GM12878 (cell line): ENCODE measurements around the gene NPDC1. TPM values are rescaled to one million over a fixed set of nuclear protein-coding genes. Genes with fewer than 3 reads are reported as not detected.

Experiments
- ATAC-seq: fragments of 200-7000 bp; cut with Tn5 transposase; 3 replicates; pipeline ENCODE4 v1.9.1; 2020; ENCODE audit warnings: mild to moderate bottlenecking, moderate library complexity
- BruUV-seq: library from RNA; stranded (reverse); fragments of 400-500 nt; replicated peaks from 2 replicates; lab custom pipeline; 2021; lab: Mats Ljungman, UMichigan
- CTCF ChIA-PET: fragments of 300-600 bp; sonication (Branson Sonifier 250); formaldehyde crosslinking; extraction: SDS; loops from one replicate; lab custom pipeline; 2021; ENCODE audit warnings: inconsistent platforms; lab: Yijun Ruan, JAX
- POLR2A ChIA-PET: fragments of 350-600 bp; formaldehyde crosslinking; extraction: SDS; loops from one replicate; lab custom pipeline; 2021; ENCODE audit warnings: inconsistent platforms; lab: Charles Lee
- RAD21 ChIA-PET: fragments of 300-600 bp; sonication (Branson Sonifier 250); formaldehyde crosslinking; loops from one replicate; lab custom pipeline; 2023; ENCODE audit warnings: antibody characterized with exemption; ENCODE audit not compliant: unreplicated experiment; lab: Charles Lee
- SMC1A ChIA-PET: fragments of 300-600 bp; sonication (Branson Sonifier 250); formaldehyde crosslinking; loops from one replicate; lab custom pipeline; 2023; ENCODE audit not compliant: unreplicated experiment, uncharacterized antibody; lab: Charles Lee
- DNase-seq: peaks from one replicate; pipeline ENCODE4 v3.0.0-alpha.2; 2011; ENCODE audit warnings: low read depth, low spot score
- FAIRE-seq: peaks from 3 replicates; lab custom pipeline; 2011; peaks lifted over from hg19 to GRCh38; lab: Jason Lieb, UNC
- H2AFZ ChIP-seq: 2 replicates; pipeline ENCODE4 v1.6.0; 2011; ENCODE audit warnings: low read depth, low read length, control low read depth; ENCODE audit not compliant: control insufficient read depth
- H3K27ac ChIP-seq: 2 replicates; pipeline ENCODE4 v1.5.1; 2011; ENCODE audit warnings: control low read depth; ENCODE audit not compliant: control insufficient read depth, insufficient read depth
- H3K27me3 ChIP-seq, 2 experiments: replicated peaks in 1 of 2; 2 replicates each; pipeline versions ENCODE4 v1.6.0 to v1.6.1; 2011; ENCODE audit warnings: low read length in 1 of 2; ENCODE audit not compliant: control insufficient read depth in 2 of 2, insufficient read depth in 2 of 2
- H3K36me3 ChIP-seq, 2 experiments: 2 replicates each; pipeline ENCODE4 v1.5.1; 2011; ENCODE audit warnings: low read length in 1 of 2; ENCODE audit not compliant: control insufficient read depth in 2 of 2, insufficient read depth in 2 of 2
- H3K4me1 ChIP-seq: 2 replicates; pipeline ENCODE4 v1.6.1; 2011; ENCODE audit warnings: mild to moderate bottlenecking, low read length, moderate library complexity, mixed read lengths; ENCODE audit not compliant: control insufficient read depth, insufficient read depth
- H3K4me2 ChIP-seq: 2 replicates; pipeline ENCODE4 v1.6.0; 2011; ENCODE audit warnings: control low read depth; ENCODE audit not compliant: control insufficient read depth, insufficient read depth
- H3K4me3 ChIP-seq: fragments of 200-600 bp; sonication (generic); 2 replicates; pipeline ENCODE4 v1.5.1; 2016
- H3K79me2 ChIP-seq: 2 replicates; pipeline ENCODE4 v1.6.0; 2011; ENCODE audit warnings: low read length; ENCODE audit not compliant: control insufficient read depth, insufficient read depth
- H3K9ac ChIP-seq: 2 replicates; pipeline ENCODE4 v1.8.0; 2011; ENCODE audit warnings: low read length, control low read depth, mixed read lengths; ENCODE audit not compliant: control insufficient read depth, insufficient read depth
- H3K9me3 ChIP-seq: replicated peaks from 3 replicates; pipeline ENCODE4 v1.5.1; 2011; ENCODE audit warnings: mild to moderate bottlenecking, low read length; ENCODE audit not compliant: control insufficient read depth, insufficient read depth
- H4K20me1 ChIP-seq: 2 replicates; pipeline ENCODE4 v1.6.0; 2011; ENCODE audit not compliant: control insufficient read depth, insufficient read depth
- CHD2 ChIP-seq: IDR thresholded peaks from 2 replicates; pipeline ENCODE4 v1.6.1; 2011; ENCODE audit warnings: low read depth, low read length, improper control_type of control experiment, borderline replicate concordance
- FOXK2 ChIP-seq: fragments of 450-650 bp; IDR thresholded peaks from 2 replicates; pipeline ENCODE4 v1.6.1; 2017; ENCODE audit warnings: mild to moderate bottlenecking, moderate library complexity
- MEF2A ChIP-seq: IDR thresholded peaks from 2 replicates; pipeline ENCODE4 v1.6.1; 2011; ENCODE audit warnings: low read depth, mild to moderate bottlenecking, low read length, moderate library complexity; ENCODE audit not compliant: insufficient read depth
- MTA3 ChIP-seq: IDR thresholded peaks from 2 replicates; pipeline ENCODE4 v1.6.1; 2012; ENCODE audit warnings: low read length, inconsistent platforms, borderline replicate concordance
- NR2F1 ChIP-seq: fragments of 450-650 bp; conservative IDR thresholded peaks from 2 replicates; pipeline ENCODE4 v1.6.1; 2017; ENCODE audit warnings: mild to moderate bottlenecking
- RAD21 ChIP-seq: IDR thresholded peaks from 2 replicates; pipeline ENCODE4 v1.6.1; 2011; ENCODE audit warnings: mild to moderate bottlenecking, low read depth, low read length, moderate library complexity; ENCODE audit not compliant: insufficient read depth
- SIX5 ChIP-seq: IDR thresholded peaks from 2 replicates; pipeline ENCODE4 v1.6.1; 2011; ENCODE audit warnings: mild to moderate bottlenecking, low read depth, low read length, moderate library complexity; ENCODE audit not compliant: severe bottlenecking
- SMC3 ChIP-seq: IDR thresholded peaks from 2 replicates; pipeline ENCODE4 v1.6.1; 2011; ENCODE audit warnings: low read length, improper control_type of control experiment, borderline replicate concordance
- TARDBP ChIP-seq: IDR thresholded peaks from 2 replicates; pipeline ENCODE4 v1.6.1; 2016; ENCODE audit warnings: borderline replicate concordance
- TCF12 ChIP-seq: IDR thresholded peaks from 2 replicates; pipeline ENCODE4 v1.6.1; 2011; ENCODE audit warnings: low read depth, mild to moderate bottlenecking, low read length
- WRNIP1 ChIP-seq: IDR thresholded peaks from 2 replicates; pipeline ENCODE4 v1.6.1; 2011; ENCODE audit warnings: low read depth, low read length, improper control_type of control experiment, borderline replicate concordance
- YY1 ChIP-seq: IDR thresholded peaks from 2 replicates; pipeline ENCODE4 v1.6.1; 2011; ENCODE audit warnings: low read depth, mild to moderate bottlenecking, low read length
- ZNF217 ChIP-seq: fragments of 450-650 bp; IDR thresholded peaks from 2 replicates; pipeline ENCODE4 v1.6.1; 2017; ENCODE audit warnings: antibody characterized with exemption, mild to moderate bottlenecking
- WGBS: methylation state at CpG from one replicate; pipeline ENCODE4 v1.1.6; 2016; ENCODE audit warnings: low lambda C conversion rate; ENCODE audit not compliant: insufficient replicate concordance, insufficient coverage; ENCODE audit errors: missing lambda C conversion rate; 5-methylcytosine and 5-hydroxymethylcytosine counted together
- in situ Hi-C: fragments of 300-500 bp; cut with MboI; formaldehyde crosslinking; loops from 9 replicates; pipeline ENCODE4 v1.14.3; 2018; ENCODE audit warnings: mixed read lengths
- intact Hi-C: fragments of 100-400 bp; cut with micrococcal nuclease; formaldehyde crosslinking; loops from one replicate; pipeline ENCODE4 v1.14.2; 2022; ENCODE audit not compliant: unreplicated experiment
- polyA plus RNA-seq, 11 experiments: library from polyadenylated mRNA; depleted of rRNA in 4 of 11; unstranded in 6 of 11; stranded (reverse) in 5 of 11; fragments of >200 nt; fragmentation: Nextera tagmentation in 4 of 11; fragmentation: Illumina TruSeq in 1 of 11; extraction: Ambion mirVana in 4 of 11; extraction: Trizol in 1 of 11; gene quantifications; 1 replicate in 1 of 11; 2 replicates in 10 of 11; pipeline versions ENCODE4 v1.2.1 to v1.2.3, GENCODE V29; 2011 to 2016; ENCODE audit warnings: inconsistent platforms in 2 of 11, missing spikeins in 2 of 11, low read depth in 1 of 11
- total RNA-seq, 4 experiments: library from RNA; depleted of rRNA in 3 of 4; stranded (reverse); fragments of >200 nt in 3 of 4; fragmentation: Illumina TruSeq in 1 of 4; extraction: Trizol in 1 of 4; gene quantifications; 2 replicates each; pipeline versions ENCODE4 v1.2.1 to v1.2.3, GENCODE V29; 2013 to 2021
- TF ChIP-seq, protein P1 (sequence below): IDR thresholded peaks from 2 replicates; pipeline ENCODE4 v1.6.1; 2011; ENCODE audit warnings: low read depth, low read length, improper control_type of control experiment, borderline replicate concordance
- TF ChIP-seq, protein P2 (sequence below): IDR thresholded peaks from 2 replicates; pipeline ENCODE4 v1.6.1; 2012; ENCODE audit warnings: low read depth, low read length, improper control_type of control experiment
- TF ChIP-seq, protein P3 (sequence below): IDR thresholded peaks from 2 replicates; pipeline ENCODE4 v1.6.1; 2011; ENCODE audit warnings: borderline replicate concordance, low read depth, mild to moderate bottlenecking, moderate library complexity, low read length; ENCODE audit not compliant: insufficient read depth, poor library complexity, severe bottlenecking
- TF ChIP-seq, protein P4 (sequence below), 3 experiments: IDR thresholded peaks in 2 of 3; conservative IDR thresholded peaks in 1 of 3; 2 replicates each; pipeline ENCODE4 v1.5.1; 2011; ENCODE audit warnings: low read depth in 3 of 3, low read length in 3 of 3, mild to moderate bottlenecking in 3 of 3, control low read depth in 2 of 3, moderate library complexity in 2 of 3, inconsistent platforms in 1 of 3, mixed read lengths in 1 of 3; ENCODE audit not compliant: control insufficient read depth in 2 of 3, insufficient read depth in 1 of 3; ENCODE audit errors: extremely low read depth in 1 of 3

Gene NPDC1
- total and polyA plus RNA-seq, 10 of the 15 experiments (the other 5 are each of a cell fraction or from before 2014, with no cell fraction given), result 0.04 to 1.7 (median 0.77) TPM; not detected in 2

DNA sequence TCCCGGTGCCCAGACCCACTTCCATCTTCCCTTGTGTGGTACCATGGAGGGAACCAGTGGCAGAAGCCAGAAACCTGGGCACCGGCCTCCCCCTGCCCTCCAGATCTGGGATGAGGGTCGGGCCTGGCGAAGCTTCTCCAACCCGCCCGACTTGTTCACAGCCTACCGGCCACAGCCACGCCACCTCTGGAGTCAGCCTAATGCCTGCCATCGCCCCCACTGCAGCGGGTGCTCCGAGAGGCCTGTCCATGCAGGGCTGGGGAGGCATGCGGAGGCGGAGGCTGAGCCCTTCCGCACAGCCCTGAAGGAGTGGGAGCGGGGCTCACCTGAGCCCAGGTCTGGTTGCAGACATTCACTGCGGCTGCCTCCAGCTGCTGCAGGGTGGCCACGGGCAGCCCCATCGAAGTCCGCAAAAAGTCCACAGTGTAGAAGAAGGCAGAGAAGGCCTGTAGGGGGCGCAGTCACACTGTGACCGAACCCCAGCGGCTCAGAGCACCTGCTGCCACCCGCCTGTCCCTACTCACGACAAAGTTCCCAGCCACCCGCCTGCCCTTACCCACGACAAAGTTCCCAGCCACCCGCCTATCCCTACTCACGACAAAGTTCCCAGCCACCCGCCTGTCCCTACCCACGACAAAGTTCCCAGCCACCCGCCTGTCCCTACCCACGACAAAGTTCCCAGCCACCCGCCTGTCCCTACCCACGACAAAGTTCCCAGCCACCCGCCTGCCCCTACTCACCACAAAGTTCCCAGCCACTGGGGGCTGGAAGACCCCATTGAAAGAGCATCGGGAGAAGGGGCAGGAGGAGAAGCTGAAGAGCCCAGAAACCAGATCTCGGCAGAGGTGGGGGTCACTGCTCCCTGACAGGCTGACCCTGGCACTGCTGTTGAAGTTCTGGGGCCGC, 3.8 kb upstream of the NPDC1 start:
- peaks cover 16 to 22% of the 10 kb centered on the region in 2 experiments; a peak in 3 of 4 replicates for H3K27me3 ChIP-seq
- H3K36me3 ChIP-seq, result no peaks in the 10 kb centered on the region
- ATAC-seq, result peak; percentile 81
- no peak overlapping the region for H3K4me3 ChIP-seq
- H3K79me2 ChIP-seq, result no peaks in the 10 kb centered on the region
- H2AFZ ChIP-seq, result no peak overlapping the region
- H3K27ac ChIP-seq, result no peak overlapping the region
- intact Hi-C loops (loop anchor here (1.0 to 10.0 kb wide), 2 partner anchors 15 to 175 kb away; partner anchors contain the start of genes CYSRT1, RNF208 and RNF224), in situ Hi-C loops (no loop called here)
- 29% methylated on average over 34 of the region's 38 CpGs for WGBS
- ChIA-PET SMC1A (interaction anchor here (1.6 kb wide), 1 partner anchor 14 kb away, joined by 3 read pairs; no protein-coding TSS in a partner anchor), CTCF (interaction anchor here (1.0 to 4.7 kb wide), 6 partner anchors 16 to 287 kb away, joined by 3 to 81 read pairs (median 3); partner anchors contain the start of gene MAN1B1), POLR2A (no interaction called here), RAD21 (interaction anchor here (2.0 kb wide), 1 partner anchor 14 kb away, joined by 6 read pairs; no protein-coding TSS in a partner anchor)
- H3K4me2 ChIP-seq, result no peak overlapping the region
- DNase-seq, result no peak
- no peaks in the 10 kb centered on the region for H4K20me1 ChIP-seq
- BruUV-seq, result no TSS peak
- H3K9me3 ChIP-seq, result no peaks in the 10 kb centered on the region
- no peak overlapping the region for H3K9ac ChIP-seq
- no peaks in the 10 kb centered on the region for H3K4me1 ChIP-seq
- no peak for FAIRE-seq
- TF ChIP-seq MTA3, result no peak
- 0 out of 2 replicates have a peak, but pooled peaks have one; percentile 39 for TF ChIP-seq RAD21
- TF ChIP-seq NR2F1, result no peak
- TF ChIP-seq ZNF217, result no peak
- TF ChIP-seq TARDBP, result no peak
- TF ChIP-seq MEF2A, result no peak
- TF ChIP-seq YY1, result no peak
- TF ChIP-seq, protein P1, sequence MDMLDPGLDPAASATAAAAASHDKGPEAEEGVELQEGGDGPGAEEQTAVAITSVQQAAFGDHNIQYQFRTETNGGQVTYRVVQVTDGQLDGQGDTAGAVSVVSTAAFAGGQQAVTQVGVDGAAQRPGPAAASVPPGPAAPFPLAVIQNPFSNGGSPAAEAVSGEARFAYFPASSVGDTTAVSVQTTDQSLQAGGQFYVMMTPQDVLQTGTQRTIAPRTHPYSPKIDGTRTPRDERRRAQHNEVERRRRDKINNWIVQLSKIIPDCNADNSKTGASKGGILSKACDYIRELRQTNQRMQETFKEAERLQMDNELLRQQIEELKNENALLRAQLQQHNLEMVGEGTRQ, result no peak
- peak; percentile 30; the same call in 1 of the 2 replicates for TF ChIP-seq SMC3
- 0 out of 2 replicates have a peak, but pooled peaks have one; percentile 61 for TF ChIP-seq TCF12
- TF ChIP-seq WRNIP1, result no peak
- TF ChIP-seq, protein P2, sequence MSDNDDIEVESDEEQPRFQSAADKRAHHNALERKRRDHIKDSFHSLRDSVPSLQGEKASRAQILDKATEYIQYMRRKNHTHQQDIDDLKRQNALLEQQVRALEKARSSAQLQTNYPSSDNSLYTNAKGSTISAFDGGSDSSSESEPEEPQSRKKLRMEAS, result 0 out of 2 replicates have a peak, but pooled peaks have one; percentile 8
- TF ChIP-seq, protein P3, sequence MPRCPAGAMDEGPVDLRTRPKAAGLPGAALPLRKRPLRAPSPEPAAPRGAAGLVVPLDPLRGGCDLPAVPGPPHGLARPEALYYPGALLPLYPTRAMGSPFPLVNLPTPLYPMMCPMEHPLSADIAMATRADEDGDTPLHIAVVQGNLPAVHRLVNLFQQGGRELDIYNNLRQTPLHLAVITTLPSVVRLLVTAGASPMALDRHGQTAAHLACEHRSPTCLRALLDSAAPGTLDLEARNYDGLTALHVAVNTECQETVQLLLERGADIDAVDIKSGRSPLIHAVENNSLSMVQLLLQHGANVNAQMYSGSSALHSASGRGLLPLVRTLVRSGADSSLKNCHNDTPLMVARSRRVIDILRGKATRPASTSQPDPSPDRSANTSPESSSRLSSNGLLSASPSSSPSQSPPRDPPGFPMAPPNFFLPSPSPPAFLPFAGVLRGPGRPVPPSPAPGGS, result no peak
- no peak for TF ChIP-seq SIX5
- TF ChIP-seq CHD2, result no peak
- TF ChIP-seq, protein P4, sequence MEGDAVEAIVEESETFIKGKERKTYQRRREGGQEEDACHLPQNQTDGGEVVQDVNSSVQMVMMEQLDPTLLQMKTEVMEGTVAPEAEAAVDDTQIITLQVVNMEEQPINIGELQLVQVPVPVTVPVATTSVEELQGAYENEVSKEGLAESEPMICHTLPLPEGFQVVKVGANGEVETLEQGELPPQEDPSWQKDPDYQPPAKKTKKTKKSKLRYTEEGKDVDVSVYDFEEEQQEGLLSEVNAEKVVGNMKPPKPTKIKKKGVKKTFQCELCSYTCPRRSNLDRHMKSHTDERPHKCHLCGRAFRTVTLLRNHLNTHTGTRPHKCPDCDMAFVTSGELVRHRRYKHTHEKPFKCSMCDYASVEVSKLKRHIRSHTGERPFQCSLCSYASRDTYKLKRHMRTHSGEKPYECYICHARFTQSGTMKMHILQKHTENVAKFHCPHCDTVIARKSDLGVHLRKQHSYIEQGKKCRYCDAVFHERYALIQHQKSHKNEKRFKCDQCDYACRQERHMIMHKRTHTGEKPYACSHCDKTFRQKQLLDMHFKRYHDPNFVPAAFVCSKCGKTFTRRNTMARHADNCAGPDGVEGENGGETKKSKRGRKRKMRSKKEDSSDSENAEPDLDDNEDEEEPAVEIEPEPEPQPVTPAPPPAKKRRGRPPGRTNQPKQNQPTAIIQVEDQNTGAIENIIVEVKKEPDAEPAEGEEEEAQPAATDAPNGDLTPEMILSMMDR (IDR thresholded peaks at IDR 0.05 in 2 of 3, conservative IDR thresholded peaks at IDR 0.05 in 1 of 3; ENCODE audit: control insufficient read depth in 2 of 3, extremely low read depth in 1 of 3, insufficient read depth in 1 of 3, low read depth in 3 of 3, low read length in 3 of 3), result peak; percentile 49 to 70 (median 61)
- no peak for TF ChIP-seq FOXK2
